WI38 (cell line): ENCODE results near the gene NNT.

Source experiments
- H3K4me3 ChIP-seq: 2 replicates; pipeline ENCODE4 v1.5.1; 2011; ENCODE audit warnings: low read depth, mild to moderate bottlenecking, control low read depth, low read length
- TF ChIP-seq, protein P1 (sequence below): IDR thresholded peaks from 2 replicates; pipeline ENCODE4 v1.5.1; 2012; ENCODE audit warnings: low read depth, mild to moderate bottlenecking, control low read depth, low read length

Gene NNT

DNA sequence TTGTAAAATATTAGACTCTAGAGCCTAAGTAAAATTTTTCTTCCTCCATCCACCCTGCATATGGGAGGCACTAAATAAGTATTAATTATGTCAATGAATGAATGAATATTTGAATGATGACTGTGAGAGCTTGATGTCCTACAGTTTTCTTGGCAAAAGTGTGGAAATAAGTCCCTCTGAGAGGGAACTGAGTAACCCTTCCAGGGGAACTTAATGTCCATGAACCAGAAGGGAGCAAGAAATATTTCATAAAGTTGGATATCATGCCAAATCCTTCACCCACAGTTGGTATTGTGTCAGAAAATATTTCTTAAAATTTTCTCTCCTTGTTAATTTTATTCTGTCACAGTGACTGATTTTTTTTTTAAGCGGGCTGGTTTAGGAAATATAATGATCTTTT lies 36.6 kb downstream of the NNT start:
- TF ChIP-seq, protein P1, sequence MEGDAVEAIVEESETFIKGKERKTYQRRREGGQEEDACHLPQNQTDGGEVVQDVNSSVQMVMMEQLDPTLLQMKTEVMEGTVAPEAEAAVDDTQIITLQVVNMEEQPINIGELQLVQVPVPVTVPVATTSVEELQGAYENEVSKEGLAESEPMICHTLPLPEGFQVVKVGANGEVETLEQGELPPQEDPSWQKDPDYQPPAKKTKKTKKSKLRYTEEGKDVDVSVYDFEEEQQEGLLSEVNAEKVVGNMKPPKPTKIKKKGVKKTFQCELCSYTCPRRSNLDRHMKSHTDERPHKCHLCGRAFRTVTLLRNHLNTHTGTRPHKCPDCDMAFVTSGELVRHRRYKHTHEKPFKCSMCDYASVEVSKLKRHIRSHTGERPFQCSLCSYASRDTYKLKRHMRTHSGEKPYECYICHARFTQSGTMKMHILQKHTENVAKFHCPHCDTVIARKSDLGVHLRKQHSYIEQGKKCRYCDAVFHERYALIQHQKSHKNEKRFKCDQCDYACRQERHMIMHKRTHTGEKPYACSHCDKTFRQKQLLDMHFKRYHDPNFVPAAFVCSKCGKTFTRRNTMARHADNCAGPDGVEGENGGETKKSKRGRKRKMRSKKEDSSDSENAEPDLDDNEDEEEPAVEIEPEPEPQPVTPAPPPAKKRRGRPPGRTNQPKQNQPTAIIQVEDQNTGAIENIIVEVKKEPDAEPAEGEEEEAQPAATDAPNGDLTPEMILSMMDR, result no peak
- H3K4me3 ChIP-seq, result no peak overlapping the region

DNA sequence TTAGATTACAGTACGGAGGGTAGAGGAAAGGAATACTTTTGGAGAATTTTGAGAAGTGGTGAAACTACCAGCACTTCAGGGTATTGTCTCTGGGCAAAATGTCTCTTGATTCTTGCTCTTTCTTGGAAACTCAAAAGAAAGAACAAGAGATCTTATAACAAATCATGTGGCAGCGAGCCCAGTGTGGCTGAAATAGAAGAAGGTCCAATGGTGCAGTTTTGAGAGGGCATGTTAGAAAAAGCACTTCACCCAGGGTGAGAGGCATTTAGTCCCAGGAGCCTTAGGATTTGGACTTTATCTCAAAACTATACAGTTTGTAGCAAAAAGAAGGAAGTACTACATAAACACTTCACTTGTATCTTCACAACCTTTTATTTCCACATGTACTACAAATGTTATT lies 39.4 kb downstream of the NNT start:
- TF ChIP-seq, protein P1, result no peak
- no peak overlapping the region for H3K4me3 ChIP-seq

DNA sequence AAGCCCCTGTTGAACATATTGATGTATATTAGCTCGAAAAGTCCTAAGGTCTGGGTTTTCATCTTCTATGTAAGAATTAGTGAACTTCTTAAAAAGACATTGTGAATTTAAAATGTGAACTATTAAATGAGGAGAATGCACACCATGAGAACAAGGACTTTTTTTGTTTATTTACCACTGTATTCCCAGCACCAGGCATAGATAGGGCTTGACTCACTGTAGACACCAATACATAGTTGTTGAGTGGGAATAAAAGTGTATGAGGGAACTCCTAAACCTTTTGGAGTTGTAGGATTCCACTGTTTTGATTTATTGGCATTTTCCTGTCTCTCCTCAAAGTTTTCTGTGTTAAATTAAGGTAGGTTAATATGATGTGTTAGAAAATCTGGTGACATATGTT lies 40.3 kb downstream of the NNT start:
- no peak overlapping the region for H3K4me3 ChIP-seq
- TF ChIP-seq, protein P1, result no peak

DNA sequence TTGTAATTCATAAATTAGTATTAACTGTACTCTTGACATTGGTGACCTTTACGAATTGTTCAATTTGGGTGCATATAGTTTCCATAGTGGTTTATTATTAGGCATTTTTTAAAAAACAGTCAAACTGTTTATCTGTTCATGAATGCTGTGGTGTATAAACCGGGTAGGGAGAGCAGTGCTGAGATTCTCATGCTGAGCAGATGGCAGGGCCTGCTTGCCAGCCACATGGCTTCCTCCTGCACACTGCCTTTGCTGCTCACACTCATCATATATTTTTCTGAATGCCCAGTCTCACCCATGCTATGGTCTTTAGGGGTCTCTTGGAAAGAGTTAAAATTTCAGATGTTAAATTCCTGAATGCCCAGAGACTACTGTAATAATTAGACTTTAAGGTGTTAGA lies 40.8 kb downstream of the NNT start:
- TF ChIP-seq, protein P1, result no peak
- no peak overlapping the region for H3K4me3 ChIP-seq

DNA sequence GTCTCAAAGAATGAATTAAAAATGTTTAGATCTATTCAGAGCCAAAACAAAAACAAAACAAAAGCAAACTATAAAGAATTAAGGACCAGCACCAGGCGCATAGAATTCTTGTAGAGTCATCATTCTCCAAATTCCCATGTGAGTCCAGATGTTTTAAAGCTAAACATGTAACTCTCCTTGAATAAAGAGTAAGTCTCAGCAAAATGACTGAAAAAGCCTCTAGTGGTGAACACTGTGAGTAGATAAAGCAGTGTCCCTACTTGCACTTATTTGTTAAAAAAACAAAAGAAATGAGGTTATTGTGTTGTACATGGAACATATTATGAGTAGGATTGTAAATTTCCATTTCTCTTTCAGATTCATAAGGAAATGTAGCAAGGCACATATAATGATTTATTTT lies 44.0 kb downstream of the NNT start:
- no peak overlapping the region for H3K4me3 ChIP-seq
- TF ChIP-seq, protein P1, result peak; percentile 17; the same call in 1 of the 2 replicates

DNA sequence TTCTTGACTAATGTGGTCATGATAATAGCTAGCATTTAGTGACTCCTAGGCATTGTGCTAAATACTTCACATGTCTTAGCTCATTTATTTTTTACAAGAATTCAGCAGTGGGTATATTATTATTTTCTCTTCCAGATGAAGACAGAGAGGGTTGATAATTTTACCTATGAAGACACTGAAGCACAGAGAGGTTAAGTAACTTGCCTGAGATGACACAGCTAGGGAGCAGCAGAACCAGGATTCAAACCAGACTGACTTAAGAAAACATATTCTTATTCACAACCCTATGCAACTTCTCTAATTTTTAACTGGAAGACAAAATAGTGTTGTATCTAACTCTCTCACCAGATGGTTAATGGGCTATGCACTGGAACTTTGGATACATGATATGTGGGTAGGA lies 44.8 kb downstream of the NNT start:
- TF ChIP-seq, protein P1, result no peak
- no peak overlapping the region for H3K4me3 ChIP-seq

DNA sequence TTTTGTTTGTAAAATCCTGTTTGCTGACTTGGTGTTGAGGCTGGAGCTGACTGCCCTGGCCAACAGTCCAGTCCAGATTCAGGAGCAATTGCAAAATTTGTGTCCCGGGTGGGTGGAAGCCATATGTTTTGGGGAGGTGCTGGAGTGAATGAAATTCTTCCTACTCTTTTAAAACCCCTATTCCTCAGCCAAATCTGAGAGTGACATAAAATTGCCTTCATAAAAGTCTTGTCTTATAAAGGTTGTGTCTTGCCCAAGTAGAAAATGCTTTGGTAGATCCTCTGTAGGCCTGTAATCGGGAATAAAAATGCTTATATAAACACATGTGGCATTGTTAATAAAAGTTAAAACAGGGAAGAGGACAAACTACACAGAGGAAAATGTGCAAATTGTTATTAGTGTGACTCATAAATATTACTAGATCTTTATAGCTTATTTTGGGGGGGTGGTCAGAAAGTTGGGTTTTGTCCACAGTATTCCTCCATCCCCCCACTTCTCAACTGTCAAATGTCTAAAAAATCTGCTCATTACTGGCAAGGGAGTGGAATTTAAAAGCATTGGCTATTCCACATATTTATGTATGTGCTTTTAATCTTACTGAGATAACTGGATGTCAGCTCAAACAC lies 45.6 kb downstream of the NNT start:
- H3K4me3 ChIP-seq, result no peak overlapping the region
- TF ChIP-seq, protein P1, result no peak
